GM12878 (cell line): ENCODE measurements around the gene HERC4. TPM values are rescaled to one million over a fixed set of nuclear protein-coding genes. Genes with fewer than 3 reads are reported as not detected.

Experiments used
- ATAC-seq: fragments of 200-7000 bp; cut with Tn5 transposase; 3 replicates; pipeline ENCODE4 v1.9.1; 2020; ENCODE audit warnings: mild to moderate bottlenecking, moderate library complexity
- BruUV-seq: library from RNA; stranded (reverse); fragments of 400-500 nt; replicated peaks from 2 replicates; lab custom pipeline; 2021; lab: Mats Ljungman, UMichigan
- CTCF ChIA-PET: fragments of 300-600 bp; sonication (Branson Sonifier 250); formaldehyde crosslinking; extraction: SDS; loops from one replicate; lab custom pipeline; 2021; ENCODE audit warnings: inconsistent platforms; lab: Yijun Ruan, JAX
- POLR2A ChIA-PET: fragments of 350-600 bp; formaldehyde crosslinking; extraction: SDS; loops from one replicate; lab custom pipeline; 2021; ENCODE audit warnings: inconsistent platforms; lab: Charles Lee
- RAD21 ChIA-PET: fragments of 300-600 bp; sonication (Branson Sonifier 250); formaldehyde crosslinking; loops from one replicate; lab custom pipeline; 2023; ENCODE audit warnings: antibody characterized with exemption; ENCODE audit not compliant: unreplicated experiment; lab: Charles Lee
- SMC1A ChIA-PET: fragments of 300-600 bp; sonication (Branson Sonifier 250); formaldehyde crosslinking; loops from one replicate; lab custom pipeline; 2023; ENCODE audit not compliant: unreplicated experiment, uncharacterized antibody; lab: Charles Lee
- DNase-seq: peaks from one replicate; pipeline ENCODE4 v3.0.0-alpha.2; 2011; ENCODE audit warnings: low read depth, low spot score
- FAIRE-seq: peaks from 3 replicates; lab custom pipeline; 2011; peaks lifted over from hg19 to GRCh38; lab: Jason Lieb, UNC
- H2AFZ ChIP-seq: 2 replicates; pipeline ENCODE4 v1.6.0; 2011; ENCODE audit warnings: low read depth, low read length, control low read depth; ENCODE audit not compliant: control insufficient read depth
- H3K27ac ChIP-seq: 2 replicates; pipeline ENCODE4 v1.5.1; 2011; ENCODE audit warnings: control low read depth; ENCODE audit not compliant: control insufficient read depth, insufficient read depth
- H3K27me3 ChIP-seq, 2 experiments: replicated peaks in 1 of 2; 2 replicates each; pipeline versions ENCODE4 v1.6.0 to v1.6.1; 2011; ENCODE audit warnings: low read length in 1 of 2; ENCODE audit not compliant: control insufficient read depth in 2 of 2, insufficient read depth in 2 of 2
- H3K36me3 ChIP-seq, 2 experiments: 2 replicates each; pipeline ENCODE4 v1.5.1; 2011; ENCODE audit warnings: low read length in 1 of 2; ENCODE audit not compliant: control insufficient read depth in 2 of 2, insufficient read depth in 2 of 2
- H3K4me1 ChIP-seq: 2 replicates; pipeline ENCODE4 v1.6.1; 2011; ENCODE audit warnings: mild to moderate bottlenecking, low read length, moderate library complexity, mixed read lengths; ENCODE audit not compliant: control insufficient read depth, insufficient read depth
- H3K4me2 ChIP-seq: 2 replicates; pipeline ENCODE4 v1.6.0; 2011; ENCODE audit warnings: control low read depth; ENCODE audit not compliant: control insufficient read depth, insufficient read depth
- H3K4me3 ChIP-seq: fragments of 200-600 bp; sonication (generic); 2 replicates; pipeline ENCODE4 v1.5.1; 2016
- H3K79me2 ChIP-seq: 2 replicates; pipeline ENCODE4 v1.6.0; 2011; ENCODE audit warnings: low read length; ENCODE audit not compliant: control insufficient read depth, insufficient read depth
- H3K9ac ChIP-seq: 2 replicates; pipeline ENCODE4 v1.8.0; 2011; ENCODE audit warnings: low read length, control low read depth, mixed read lengths; ENCODE audit not compliant: control insufficient read depth, insufficient read depth
- H3K9me3 ChIP-seq: replicated peaks from 3 replicates; pipeline ENCODE4 v1.5.1; 2011; ENCODE audit warnings: mild to moderate bottlenecking, low read length; ENCODE audit not compliant: control insufficient read depth, insufficient read depth
- H4K20me1 ChIP-seq: 2 replicates; pipeline ENCODE4 v1.6.0; 2011; ENCODE audit not compliant: control insufficient read depth, insufficient read depth
- BCL11A ChIP-seq: IDR thresholded peaks from 2 replicates; pipeline ENCODE4 v1.6.1; 2011; ENCODE audit warnings: low read depth, low read length
- CTCF ChIP-seq, 3 experiments: IDR thresholded peaks in 2 of 3; conservative IDR thresholded peaks in 1 of 3; 2 replicates each; pipeline ENCODE4 v1.5.1; 2011; ENCODE audit warnings: low read depth in 3 of 3, low read length in 3 of 3, mild to moderate bottlenecking in 3 of 3, control low read depth in 2 of 3, moderate library complexity in 2 of 3, inconsistent platforms in 1 of 3, mixed read lengths in 1 of 3; ENCODE audit not compliant: control insufficient read depth in 2 of 3, insufficient read depth in 1 of 3; ENCODE audit errors: extremely low read depth in 1 of 3
- MTA3 ChIP-seq: IDR thresholded peaks from 2 replicates; pipeline ENCODE4 v1.6.1; 2012; ENCODE audit warnings: low read length, inconsistent platforms, borderline replicate concordance
- MXI1 ChIP-seq: fragments of 150-350 bp; IDR thresholded peaks from 2 replicates; pipeline ENCODE4 v1.6.1; 2011; ENCODE audit warnings: low read depth, mild to moderate bottlenecking, inconsistent platforms, low read length, improper control_type of control experiment
- MYB ChIP-seq: fragments of 150-350 bp; IDR thresholded peaks from 2 replicates; pipeline ENCODE4 v1.6.1; 2014; ENCODE audit warnings: mild to moderate bottlenecking, low read depth, low read length, borderline replicate concordance
- NBN ChIP-seq: fragments of 450-650 bp; IDR thresholded peaks from 2 replicates; pipeline ENCODE4 v1.6.1; 2016
- NFIC ChIP-seq: IDR thresholded peaks from 2 replicates; pipeline ENCODE4 v1.6.1; 2012; ENCODE audit warnings: low read depth, mild to moderate bottlenecking, inconsistent platforms, low read length, moderate library complexity
- NFYA ChIP-seq: IDR thresholded peaks from 2 replicates; pipeline ENCODE4 v1.6.1; 2011; ENCODE audit warnings: low read depth, mild to moderate bottlenecking, low read length, improper control_type of control experiment, borderline replicate concordance
- NR2C2 ChIP-seq: IDR thresholded peaks from 2 replicates; pipeline ENCODE4 v1.6.1; 2011; ENCODE audit warnings: borderline replicate concordance, low read depth; ENCODE audit not compliant: control insufficient read depth, insufficient read length
- POLR2A ChIP-seq: IDR thresholded peaks from 2 replicates; pipeline ENCODE4 v1.6.1; 2011; ENCODE audit warnings: low read depth, mild to moderate bottlenecking, low read length
- RAD21 ChIP-seq: IDR thresholded peaks from 2 replicates; pipeline ENCODE4 v1.6.1; 2011; ENCODE audit warnings: mild to moderate bottlenecking, low read depth, low read length, moderate library complexity; ENCODE audit not compliant: insufficient read depth
- RELA ChIP-seq: fragments of 450-650 bp; IDR thresholded peaks from 2 replicates; pipeline ENCODE4 v1.8.0; 2014; ENCODE audit warnings: borderline replicate concordance; ENCODE audit not compliant: partially characterized antibody
- SMAD5 ChIP-seq: IDR thresholded peaks from 2 replicates; pipeline ENCODE4 v1.6.1; 2016; ENCODE audit warnings: antibody characterized with exemption, low read depth
- SRF ChIP-seq, 2 experiments: IDR thresholded peaks; 2 replicates each; pipeline ENCODE4 v1.6.1; 2011; ENCODE audit warnings: low read depth in 2 of 2, low read length in 2 of 2, mild to moderate bottlenecking in 1 of 2, moderate library complexity in 1 of 2
- STAT3 ChIP-seq: IDR thresholded peaks from 2 replicates; pipeline ENCODE4 v1.6.1; 2011; ENCODE audit warnings: low read depth, low read length, improper control_type of control experiment
- YBX1 ChIP-seq: fragments of 450-650 bp; IDR thresholded peaks from 2 replicates; pipeline ENCODE4 v1.6.1; 2016; ENCODE audit warnings: antibody characterized with exemption
- ZZZ3 ChIP-seq: IDR thresholded peaks from 2 replicates; pipeline ENCODE4 v1.6.1; 2011; ENCODE audit warnings: low read depth; ENCODE audit not compliant: control insufficient read depth, insufficient read length
- WGBS: methylation state at CpG from one replicate; pipeline ENCODE4 v1.1.6; 2016; ENCODE audit warnings: low lambda C conversion rate; ENCODE audit not compliant: insufficient replicate concordance, insufficient coverage; ENCODE audit errors: missing lambda C conversion rate; 5-methylcytosine and 5-hydroxymethylcytosine counted together
- in situ Hi-C: fragments of 300-500 bp; cut with MboI; formaldehyde crosslinking; loops from 9 replicates; pipeline ENCODE4 v1.14.3; 2018; ENCODE audit warnings: mixed read lengths
- intact Hi-C: fragments of 100-400 bp; cut with micrococcal nuclease; formaldehyde crosslinking; loops from one replicate; pipeline ENCODE4 v1.14.2; 2022; ENCODE audit not compliant: unreplicated experiment
- polyA plus RNA-seq, 11 experiments: library from polyadenylated mRNA; depleted of rRNA in 4 of 11; unstranded in 6 of 11; stranded (reverse) in 5 of 11; fragments of >200 nt; fragmentation: Nextera tagmentation in 4 of 11; fragmentation: Illumina TruSeq in 1 of 11; extraction: Ambion mirVana in 4 of 11; extraction: Trizol in 1 of 11; gene quantifications; 1 replicate in 1 of 11; 2 replicates in 10 of 11; pipeline versions ENCODE4 v1.2.1 to v1.2.3, GENCODE V29; 2011 to 2016; ENCODE audit warnings: inconsistent platforms in 2 of 11, missing spikeins in 2 of 11, low read depth in 1 of 11
- total RNA-seq, 4 experiments: library from RNA; depleted of rRNA in 3 of 4; stranded (reverse); fragments of >200 nt in 3 of 4; fragmentation: Illumina TruSeq in 1 of 4; extraction: Trizol in 1 of 4; gene quantifications; 2 replicates each; pipeline versions ENCODE4 v1.2.1 to v1.2.3, GENCODE V29; 2013 to 2021

The HERC4 gene
- total and polyA plus RNA-seq, 10 of the 15 experiments (the other 5 are each of a cell fraction or from before 2014, with no cell fraction given): 9.7 to 36.8 (median 23.4) TPM

GRCh38 chr10:68079434-68079833, 4.4 kb upstream of the HERC4 start:
- no peak overlapping the region for H3K9ac ChIP-seq
- TF ChIP-seq STAT3 (no peak), POLR2A (no peak), MTA3 (no peak), SMAD5 (no peak), ZZZ3 (no peak), NBN (no peak), CTCF (IDR thresholded peaks at IDR 0.05 in 2 of 3, conservative IDR thresholded peaks at IDR 0.05 in 1 of 3; ENCODE audit: control insufficient read depth in 2 of 3, extremely low read depth in 1 of 3, insufficient read depth in 1 of 3, low read depth in 3 of 3, low read length in 3 of 3) (no peak), MYB (no peak), NR2C2 (no peak), YBX1 (no peak), SRF (IDR thresholded peaks at IDR 0.05; ENCODE audit: low read depth in 2 of 2, low read length in 2 of 2) (no peak), MXI1 (no peak), BCL11A (no peak), NFIC (no peak), RELA (no peak), RAD21 (no peak), NFYA (no peak)
- BruUV-seq: no TSS peak
- in situ Hi-C loops: no loop called here
- H2AFZ ChIP-seq: no peak overlapping the region
- FAIRE-seq (no peak), DNase-seq (no peak), ATAC-seq (no peak)
- intact Hi-C loops: loop anchor here (10.0 kb wide), 2 partner anchors 195 to 225 kb away; partner anchors contain the start of gene SIRT1
- SMC1A ChIA-PET: no interaction called here
- H3K36me3 ChIP-seq: no peaks in the 10 kb centered on the region
- no peak overlapping the region for H3K4me3 ChIP-seq
- peaks cover 7% of the 10 kb centered on the region for H3K79me2 ChIP-seq
- POLR2A ChIA-PET: no interaction called here
- no peaks in the 10 kb centered on the region for H3K9me3 ChIP-seq
- WGBS: 93% methylated on average over 1 of the region's 1 CpG
- RAD21 ChIA-PET: no interaction called here
- H3K4me2 ChIP-seq: no peak overlapping the region
- CTCF ChIA-PET: no interaction called here
- H4K20me1 ChIP-seq: no peaks in the 10 kb centered on the region
- H3K4me1 ChIP-seq: 0 out of 2 replicates have a peak, but pooled peaks cover 3% of the 10 kb centered on the region
- no peaks in the 10 kb centered on the region; a peak in 1 of 4 replicates for H3K27me3 ChIP-seq
- no peak overlapping the region for H3K27ac ChIP-seq
